Anterior cingulate cortex (tissue), 58 donors: Measurements from ENCODE around the gene ZNF416.

Experiments used
- DNase-seq, 58 donors: peaks; one replicate each; lab custom pipeline; 2025; lab: John Stamatoyannopoulos, UW

Gene ZNF416

GRCh38 chr19:57559404-57560025 lies 19.2 kb downstream of the ZNF416 start, which contains the start of gene ZNF550:
ZNF550 (minus strand) TSS chr19:57559863; CDS start chr19:57559682, 181 bp downstream.
- peak; percentile 23 to 92 (median 77) for DNase-seq

DNA sequence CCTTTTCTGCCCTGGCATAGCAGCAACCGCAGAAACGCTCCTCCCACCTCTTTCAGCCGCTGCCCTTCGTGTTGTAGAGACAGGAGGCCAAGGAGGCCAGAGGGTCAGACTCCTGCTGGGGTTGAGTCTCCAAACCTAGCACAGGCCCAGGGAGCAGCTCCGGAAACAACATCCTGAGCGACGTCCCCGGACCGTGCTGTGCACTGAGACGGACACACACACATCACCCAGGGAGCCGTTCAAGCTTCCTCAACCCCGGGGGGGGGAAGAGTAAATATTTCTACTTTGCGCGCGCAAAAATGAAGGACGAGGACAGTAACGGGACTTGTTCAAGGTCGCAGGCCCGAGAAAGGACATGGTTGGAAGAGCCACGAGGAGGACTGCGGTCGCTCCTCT lies 19.7 kb downstream of the ZNF416 start:
- peak in 6 of 58 donors; percentile 1 to 9 (median 2) for DNase-seq

DNA sequence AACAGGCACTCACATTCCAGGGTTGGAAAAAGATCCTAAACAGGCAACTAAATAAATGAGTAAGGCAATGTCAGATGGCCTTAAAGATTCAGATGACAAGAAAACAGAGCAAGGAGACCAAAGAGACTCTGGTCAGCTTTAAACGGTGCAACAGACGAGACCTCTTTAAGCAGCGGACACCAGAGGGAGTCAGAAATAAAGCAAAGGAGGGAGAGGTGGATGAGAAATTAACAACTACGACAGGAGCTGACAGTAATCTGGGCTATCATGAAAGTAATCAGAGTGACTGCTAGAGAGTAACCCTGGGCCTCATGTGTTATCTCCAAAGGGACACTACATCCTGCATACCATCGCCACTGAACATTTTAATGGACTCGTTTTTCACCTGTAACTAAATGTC lies 20.2 kb downstream of the ZNF416 start:
- no peak for DNase-seq

GRCh38 chr19:57557659-57558058 lies 21.1 kb downstream of the ZNF416 start:
- DNase-seq, result no peak

DNA sequence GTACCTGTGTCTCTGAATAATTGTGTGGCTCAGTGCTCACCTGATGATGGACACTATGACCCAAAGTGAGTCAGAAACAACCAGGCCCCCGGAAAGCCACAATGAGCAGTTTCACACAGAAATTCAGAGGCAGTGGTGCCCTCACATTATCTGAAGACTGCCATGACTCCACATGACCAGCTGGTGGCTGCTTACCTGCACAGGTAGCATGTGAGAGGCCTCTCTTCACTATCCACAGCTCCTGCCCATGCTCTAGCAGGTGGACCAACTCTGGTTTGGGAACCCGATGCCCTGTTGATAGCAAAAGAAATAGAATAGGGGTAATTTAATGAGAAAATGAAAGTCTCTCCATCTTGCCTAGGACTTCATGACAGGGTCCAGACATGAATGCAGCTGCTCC lies 26.3 kb downstream of the ZNF416 start:
- no peak for DNase-seq

GRCh38 chr19:57546513-57546912 lies 32.2 kb downstream of the ZNF416 start:
- no peak for DNase-seq

DNA sequence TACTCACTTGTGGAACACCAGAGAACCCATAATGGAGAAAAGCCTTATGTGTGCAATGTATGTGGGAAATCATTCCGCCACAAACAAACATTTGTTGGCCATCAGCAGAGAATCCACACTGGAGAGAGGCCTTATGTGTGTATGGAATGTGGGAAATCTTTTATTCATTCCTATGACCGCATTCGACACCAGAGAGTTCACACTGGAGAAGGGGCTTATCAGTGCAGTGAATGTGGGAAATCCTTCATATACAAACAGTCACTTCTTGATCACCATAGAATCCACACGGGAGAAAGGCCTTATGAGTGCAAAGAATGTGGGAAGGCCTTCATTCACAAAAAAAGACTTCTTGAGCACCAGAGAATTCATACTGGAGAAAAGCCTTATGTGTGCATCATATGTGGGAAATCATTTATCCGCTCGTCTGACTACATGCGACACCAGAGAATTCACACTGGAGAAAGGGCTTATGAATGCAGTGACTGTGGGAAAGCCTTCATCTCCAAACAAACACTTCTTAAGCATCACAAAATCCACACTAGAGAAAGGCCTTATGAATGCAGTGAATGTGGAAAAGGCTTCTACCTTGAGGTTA lies 40.7 kb downstream of the ZNF416 start:
- DNase-seq, result no peak

- peak; percentile 27 to 92 (median 76) for DNase-seq
These were observed 51.4 kb downstream of the ZNF416 start, which contains the start of gene ZNF549 for GRCh38 chr19:57527136-57527881. ZNF549 (plus strand) TSS chr19:57527356; CDS start chr19:57527574, 218 bp downstream.
